HG02623 (cell line): Measurements from ENCODE around the gene GRIK2.

Source experiments
- ATAC-seq: cut with Tn5 transposase; IDR thresholded peaks from one replicate; pipeline ENCODE4 v1.9.1; 2021; ENCODE audit warnings: moderate library complexity; ENCODE audit not compliant: unreplicated experiment

Gene GRIK2

DNA sequence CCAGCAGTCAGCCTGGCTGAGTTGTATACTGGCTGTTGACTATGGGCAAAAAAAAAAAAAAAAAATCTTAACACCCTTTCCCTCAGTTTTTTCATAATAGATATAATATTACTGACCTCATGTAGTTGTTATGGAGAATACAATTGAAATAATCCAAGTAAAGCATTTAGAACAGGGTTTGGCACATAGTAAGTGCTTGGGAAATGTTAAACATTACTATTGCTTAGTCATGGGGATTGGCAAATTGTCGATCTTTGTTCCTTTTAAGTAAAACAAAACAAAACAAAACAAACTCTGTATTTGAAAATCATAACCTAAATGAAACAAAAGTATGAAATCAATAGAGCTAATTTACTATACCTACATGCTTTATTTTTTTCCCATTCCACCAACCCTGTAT lies 458.4 kb downstream of the GRIK2 start:
- ATAC-seq, result no peak

- ATAC-seq, result no peak
Observed at GRCh38 chr6:101853231-101854085, 459.9 kb downstream of the GRIK2 start.

DNA sequence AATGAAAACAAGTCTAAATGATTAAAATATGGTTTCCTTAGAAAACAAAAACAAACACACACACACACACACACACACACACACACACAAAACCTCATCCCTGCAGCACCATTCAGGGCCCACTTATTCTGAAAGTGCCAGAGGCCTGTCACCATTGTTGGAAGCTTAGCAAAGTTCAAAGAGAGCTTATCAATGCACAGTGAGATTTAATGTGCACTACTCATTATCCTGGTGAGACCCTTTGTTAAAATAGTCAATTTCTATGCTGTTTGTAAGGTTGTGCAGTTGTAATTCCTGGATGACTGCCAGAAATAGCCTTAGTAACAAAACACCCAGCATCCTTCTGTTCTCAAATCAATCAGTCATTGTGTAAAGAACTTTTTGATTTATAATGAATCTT lies 482.9 kb downstream of the GRIK2 start:
- ATAC-seq, result no peak

DNA sequence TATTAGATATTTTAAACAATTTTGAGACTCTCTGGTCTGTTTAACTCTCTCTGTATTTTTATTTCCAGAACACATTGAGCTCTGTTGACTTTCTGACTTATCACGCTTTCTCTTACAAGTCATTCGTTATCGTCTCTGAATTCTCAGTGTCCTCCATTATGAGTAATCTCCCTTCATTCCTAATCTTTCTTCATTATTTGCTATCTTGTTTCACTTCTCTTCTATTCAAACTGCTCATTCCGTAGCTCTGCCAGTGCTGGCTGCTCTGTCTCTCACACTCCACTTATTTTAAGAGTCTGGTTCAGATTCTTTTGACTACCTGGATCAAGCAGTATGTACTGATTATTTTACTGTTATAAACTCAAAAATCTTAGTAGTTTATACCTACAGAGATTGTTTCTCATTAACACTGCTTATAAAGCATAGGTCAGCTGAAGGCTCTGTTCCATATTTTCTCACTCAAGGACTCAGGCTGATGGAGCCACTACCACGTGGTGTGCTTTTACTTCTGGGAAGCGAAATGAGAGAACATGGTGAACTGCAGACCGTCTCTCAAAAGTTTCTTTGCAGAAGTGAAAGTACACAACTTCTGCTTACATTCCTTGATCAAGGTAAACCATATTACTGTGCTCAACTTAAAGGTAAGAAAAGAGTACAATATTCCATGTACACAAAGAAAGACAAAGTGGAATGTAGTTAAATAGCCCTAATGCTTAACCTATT lies 485.2 kb downstream of the GRIK2 start:
- ATAC-seq, result no peak

GRCh38 chr6:101879782-101880181 lies 486.3 kb downstream of the GRIK2 start:
- ATAC-seq, result no peak

DNA sequence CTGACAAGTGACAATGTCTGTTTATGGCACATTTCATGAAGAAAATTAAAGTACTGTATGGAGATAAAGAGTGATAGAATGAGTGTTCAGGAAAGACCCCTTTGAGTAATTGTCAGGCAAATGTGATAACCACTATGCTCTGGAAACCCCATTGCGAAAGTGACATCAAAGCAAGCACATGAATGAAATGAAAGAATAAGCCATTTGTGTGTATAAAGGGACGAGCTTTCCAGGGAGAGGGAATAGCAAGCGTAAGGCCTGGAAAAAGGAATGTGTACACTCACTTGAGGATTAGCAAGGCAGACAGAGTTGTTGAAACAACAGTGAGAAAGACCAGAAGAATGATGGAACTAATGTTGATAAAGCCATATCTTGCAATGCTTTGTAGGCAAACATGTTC lies 490.0 kb downstream of the GRIK2 start:
- ATAC-seq, result no peak

GRCh38 chr6:101887532-101887931 lies 494.0 kb downstream of the GRIK2 start:
- no peak for ATAC-seq

DNA sequence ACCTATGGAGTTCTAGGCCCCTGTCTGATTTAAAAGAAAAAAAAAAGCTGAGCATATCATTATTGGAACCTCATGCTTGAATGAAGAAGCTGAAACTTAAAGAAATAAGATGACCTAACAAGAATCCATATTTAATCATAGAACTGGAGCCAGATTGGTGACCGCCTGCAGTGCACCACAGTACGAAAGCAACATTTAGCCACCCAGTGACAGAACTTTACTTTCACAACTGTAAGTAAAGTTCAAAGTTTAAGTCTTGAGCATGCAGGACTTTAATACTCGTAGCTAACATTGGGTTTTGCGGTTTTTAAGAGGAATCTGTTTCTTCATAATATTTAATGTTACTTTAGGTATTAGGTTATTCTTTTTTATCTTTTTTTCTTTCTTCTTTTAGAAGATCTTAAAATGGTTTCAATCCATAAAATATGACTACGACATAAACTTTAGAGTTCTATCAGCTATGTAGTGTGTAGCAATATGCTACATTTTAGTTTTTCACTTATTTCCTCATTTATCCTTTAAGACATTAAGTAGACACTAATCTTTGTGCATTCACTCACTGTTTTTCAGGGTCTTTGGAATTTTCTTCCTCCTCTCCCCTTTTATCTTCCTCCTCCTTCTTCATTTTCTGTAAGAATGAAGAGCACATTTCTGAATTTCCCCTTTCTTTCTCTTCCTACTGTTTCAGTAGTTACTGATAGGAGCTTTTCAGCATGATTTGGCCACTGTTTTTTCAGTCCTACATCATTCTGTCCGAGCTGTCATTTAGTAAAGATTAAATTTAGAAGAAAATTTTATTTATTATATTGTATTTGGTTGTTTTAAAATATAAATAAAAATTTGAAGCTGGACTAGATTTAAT lies 514.1 kb downstream of the GRIK2 start:
- no peak for ATAC-seq

DNA sequence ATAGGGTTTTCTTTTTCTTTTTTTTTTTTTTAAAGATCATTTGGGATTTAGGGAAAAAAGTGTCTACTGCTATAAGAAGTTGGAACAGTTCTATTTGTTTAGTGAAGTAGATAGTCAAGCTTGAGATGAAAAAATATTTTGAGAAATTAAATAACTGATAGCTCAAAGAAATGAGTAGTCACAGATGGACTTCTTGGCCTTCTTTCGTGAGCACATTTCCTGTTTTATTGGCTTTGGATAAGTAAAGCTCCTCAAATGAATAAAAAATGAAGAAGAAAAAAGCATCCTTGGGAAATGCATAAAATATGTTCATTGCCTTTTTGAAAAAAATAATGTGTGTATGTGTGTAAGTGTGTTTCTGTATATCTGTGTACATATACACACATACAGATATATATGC lies 515.9 kb downstream of the GRIK2 start:
- ATAC-seq, result no peak

DNA sequence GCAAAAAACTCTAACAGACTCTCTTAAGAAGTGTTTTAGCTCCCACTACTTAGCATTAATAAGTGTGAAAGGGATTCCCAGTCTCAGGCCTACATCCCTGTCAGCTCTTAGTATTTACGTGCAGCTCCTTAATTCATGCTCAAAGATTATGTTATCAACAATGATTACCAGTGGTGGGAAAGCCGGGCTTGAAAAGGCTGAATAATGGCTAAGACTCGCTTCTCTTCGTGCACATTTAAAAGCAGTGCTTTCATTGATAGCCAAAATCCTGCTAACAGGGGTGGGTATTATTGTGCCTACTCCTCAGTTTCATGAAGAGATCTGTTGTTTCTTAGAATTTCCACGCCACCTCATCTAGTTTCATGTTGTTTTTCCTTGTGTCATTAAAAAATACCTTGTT lies 518.8 kb downstream of the GRIK2 start:
- no peak for ATAC-seq

DNA sequence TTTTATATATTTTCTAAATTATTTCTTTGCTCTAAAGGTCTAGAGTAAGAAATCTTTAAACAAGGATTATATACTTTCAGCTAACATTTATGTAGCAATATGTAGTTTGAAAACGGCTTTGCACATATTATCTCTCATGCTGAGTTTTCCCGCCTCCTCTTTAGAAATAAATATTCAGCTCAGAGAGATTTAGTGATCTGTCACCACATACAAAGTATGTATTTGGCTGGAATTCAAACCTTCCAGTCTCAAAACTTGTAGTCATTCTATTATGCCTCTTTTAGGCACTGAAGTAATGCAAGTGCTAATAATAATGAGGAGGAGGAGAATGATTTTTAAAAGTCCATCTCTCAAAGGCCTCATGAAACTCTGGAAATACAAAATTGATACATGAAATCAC lies 525.0 kb downstream of the GRIK2 start:
- no peak for ATAC-seq

DNA sequence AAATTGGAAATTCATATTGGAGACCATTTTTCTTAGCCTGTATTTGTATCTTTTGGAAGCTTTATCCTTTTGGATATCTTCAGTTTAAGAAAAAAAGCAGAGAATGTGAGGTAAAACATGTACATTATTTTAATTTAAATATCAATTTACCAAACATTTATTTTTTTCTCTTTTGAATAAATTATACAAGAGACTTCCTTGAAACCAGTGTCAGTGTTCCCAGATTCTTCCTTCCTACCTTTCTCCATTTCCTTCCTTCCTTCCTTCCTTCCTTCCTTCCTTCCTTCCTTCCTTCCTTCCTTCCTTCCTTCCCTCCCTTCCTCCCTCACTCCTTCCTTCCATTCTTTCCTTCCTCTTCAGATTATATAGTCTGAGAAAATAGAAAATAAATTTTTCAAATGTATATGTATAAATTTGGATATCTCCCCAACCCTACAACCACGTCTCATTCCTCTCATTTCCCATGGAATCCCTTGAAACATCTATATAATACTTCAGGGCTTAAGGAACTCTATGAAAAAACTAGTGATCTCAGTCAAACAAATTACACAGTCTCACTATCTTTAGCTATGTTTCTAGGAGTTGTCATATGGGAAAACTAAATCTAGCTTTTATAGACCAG lies 528.4 kb downstream of the GRIK2 start:
- ATAC-seq, result no peak

DNA sequence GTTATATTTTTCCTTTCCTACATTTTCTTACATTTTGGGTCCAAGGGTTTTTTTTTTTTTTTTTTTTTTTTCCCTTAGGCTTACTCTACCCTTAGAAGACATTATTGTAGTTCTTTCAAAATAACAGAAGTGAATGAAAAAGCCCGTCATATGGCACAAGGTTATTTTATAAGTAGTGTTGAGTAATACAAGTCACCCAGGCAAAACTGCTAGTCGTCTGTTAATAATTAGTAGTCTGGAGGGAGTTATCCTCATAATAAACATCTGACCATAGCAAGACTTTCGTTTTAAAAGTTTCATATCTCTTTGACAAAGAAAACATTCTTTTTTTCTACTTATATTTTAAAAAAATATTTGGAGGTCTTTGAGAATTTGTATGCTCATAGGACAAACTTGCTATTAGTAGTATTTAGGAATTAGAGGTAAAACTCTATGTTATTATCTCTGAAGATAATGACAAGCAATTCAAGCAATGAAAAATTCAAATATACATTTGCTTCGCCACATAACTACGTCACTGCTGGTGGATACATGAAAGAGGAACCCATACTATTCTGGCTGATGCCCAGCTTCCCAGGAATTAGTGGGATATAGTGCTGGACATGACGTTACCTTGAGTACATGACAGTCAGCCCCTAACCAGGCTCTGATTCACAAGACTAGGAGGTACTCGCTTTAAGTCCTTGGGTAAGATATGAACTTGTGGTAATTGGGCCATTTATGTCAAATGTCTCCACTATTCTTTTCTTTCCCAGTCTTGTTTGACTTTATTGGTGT lies 532.8 kb downstream of the GRIK2 start:
- no peak for ATAC-seq

DNA sequence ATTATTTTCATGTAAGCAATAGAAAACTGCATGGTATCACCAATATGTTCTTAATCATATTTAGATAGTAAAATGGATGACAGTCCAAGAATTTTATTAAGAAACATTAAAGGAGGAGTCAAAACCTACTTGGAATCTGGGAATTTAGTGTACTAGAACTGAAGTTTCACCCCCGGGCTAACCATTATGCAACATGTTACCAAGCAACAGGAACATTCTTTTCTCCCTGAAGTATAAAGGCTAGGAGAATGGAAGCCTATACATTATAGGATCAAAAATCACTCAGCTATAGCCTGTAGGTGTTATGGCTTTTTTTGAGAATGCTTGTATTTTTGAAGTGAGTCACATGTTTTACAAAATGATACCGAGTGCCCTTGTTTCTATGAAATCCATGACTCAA lies 538.3 kb downstream of the GRIK2 start:
- no peak for ATAC-seq

GRCh38 chr6:101932704-101933103 lies 539.2 kb downstream of the GRIK2 start:
- no peak for ATAC-seq

- ATAC-seq, result no peak
Observed at GRCh38 chr6:101935732-101936131, 542.2 kb downstream of the GRIK2 start.

- ATAC-seq, result no peak
Observed at GRCh38 chr6:101936516-101936915, 543.0 kb downstream of the GRIK2 start.

DNA sequence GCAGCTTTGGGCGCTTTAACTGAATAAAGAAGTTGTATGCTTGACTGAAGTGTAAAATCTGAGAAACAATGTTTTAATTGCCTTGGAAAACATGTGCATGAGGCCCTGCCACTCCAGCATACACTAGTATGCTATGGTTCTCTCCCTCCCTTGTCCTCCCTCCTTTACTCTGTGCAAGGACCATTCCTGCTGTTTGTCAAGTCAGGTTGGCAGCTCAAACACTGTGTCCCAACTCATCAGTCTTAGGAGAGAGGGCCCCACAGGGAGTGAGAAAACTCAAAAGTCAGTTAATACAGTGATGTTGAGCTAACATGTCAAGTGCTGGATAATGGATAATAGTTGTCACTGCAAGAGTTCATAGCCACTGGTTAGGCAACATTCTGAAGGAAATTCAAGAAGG lies 543.6 kb downstream of the GRIK2 start:
- no peak for ATAC-seq

DNA sequence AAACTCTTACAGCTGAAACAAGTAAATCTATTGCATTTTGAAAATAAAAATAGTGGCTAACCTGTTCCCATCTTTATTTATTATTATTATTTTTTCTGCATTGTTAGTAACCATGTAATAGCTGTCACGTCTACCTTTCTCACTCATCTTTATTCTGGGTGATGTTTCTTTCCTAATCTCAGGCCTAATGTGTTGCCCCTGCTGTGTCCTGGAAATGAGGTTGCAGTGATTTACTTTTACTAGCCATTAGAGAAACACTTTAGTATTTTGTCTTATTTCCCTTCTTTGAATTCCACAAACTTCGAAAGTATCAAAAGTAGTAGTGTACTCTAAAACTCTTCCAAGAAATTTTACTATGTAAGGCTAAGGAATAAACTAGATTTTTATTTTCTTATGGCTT lies 546.9 kb downstream of the GRIK2 start:
- no peak for ATAC-seq

DNA sequence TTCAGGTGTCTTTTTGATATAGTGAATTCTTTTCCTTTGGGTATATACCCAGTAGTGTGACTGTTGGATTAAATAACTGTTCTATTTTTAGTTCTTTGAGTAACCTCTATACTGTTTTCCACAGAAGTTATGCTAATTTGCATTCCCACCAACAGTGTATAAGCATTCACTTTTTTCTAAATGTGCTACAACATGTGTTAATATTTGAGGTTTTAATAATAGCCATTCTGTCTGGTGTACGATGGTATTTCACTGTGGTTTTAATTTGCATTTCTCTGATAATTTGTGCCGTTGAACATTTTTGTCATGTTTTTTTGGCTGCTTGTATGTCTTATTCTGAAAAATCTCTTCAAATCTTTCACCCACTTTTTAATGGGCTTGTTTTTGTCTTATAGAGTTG lies 563.5 kb downstream of the GRIK2 start:
- no peak for ATAC-seq
